HG03442 (cell line): ENCODE measurements around the gene METTL24.

Experiments used
- ATAC-seq: cut with Tn5 transposase; IDR thresholded peaks from one replicate; pipeline ENCODE4 v1.9.1; 2021; ENCODE audit warnings: mild to moderate bottlenecking, moderate library complexity; ENCODE audit not compliant: unreplicated experiment

The METTL24 gene

GRCh38 chr6:110211753-110212152 is 146.4 kb downstream of the METTL24 start:
- ATAC-seq = no peak

DNA sequence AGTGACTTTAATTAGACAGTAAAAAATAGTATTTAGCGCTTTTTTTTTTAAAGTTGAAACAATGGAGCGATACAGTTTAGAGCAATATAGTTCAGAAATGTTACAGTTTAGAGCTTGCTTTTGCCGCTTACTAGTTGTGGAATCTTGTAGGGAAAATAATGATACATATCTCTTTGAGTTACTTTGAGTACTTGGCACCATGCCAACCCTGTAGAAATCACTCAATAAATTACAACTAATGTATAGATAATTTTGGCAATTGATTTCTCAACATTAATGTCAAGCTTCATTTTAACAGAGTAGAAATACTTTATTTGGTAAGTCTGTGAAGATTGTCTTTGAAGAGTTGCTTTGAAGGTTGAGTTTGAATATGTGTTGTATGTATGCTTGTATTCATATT is 150.5 kb downstream of the METTL24 start:
- ATAC-seq = no peak

GRCh38 chr6:110201151-110201884 is 156.8 kb downstream of the METTL24 start:
- no peak for ATAC-seq

GRCh38 chr6:110198561-110198960 is 159.6 kb downstream of the METTL24 start:
- ATAC-seq = no peak

- no peak for ATAC-seq
Observed at GRCh38 chr6:110196874-110197273, 161.3 kb downstream of the METTL24 start.

GRCh38 chr6:110195639-110196038 is 162.5 kb downstream of the METTL24 start:
- ATAC-seq = no peak
